PC-3 (cell line): ENCODE measurements around the gene ALDH2. TPM values are rescaled to one million over a fixed set of nuclear protein-coding genes. Genes with fewer than 3 reads are reported as not detected.
A peak's percentile ranks its signal among the peaks of the same experiment; 100 is the strongest.

Experiments
- ATAC-seq: fragments of 200-7000 bp; cut with Tn5 transposase; 2 replicates; pipeline ENCODE4 v1.9.1; 2020; ENCODE audit warnings: mild to moderate bottlenecking, moderate library complexity
- BruUV-seq: library from RNA; stranded (reverse); fragments of 400-500 nt; replicated peaks from 2 replicates; lab custom pipeline; 2021; lab: Mats Ljungman, UMichigan
- CTCF ChIA-PET: fragments of 300-600 bp; sonication (Branson Sonifier 250); formaldehyde crosslinking; loops from one replicate; lab custom pipeline; 2022; ENCODE audit warnings: antibody characterized with exemption; lab: Charles Lee
- POLR2A ChIA-PET: fragments of 300-600 bp; sonication (Branson Sonifier 250); formaldehyde crosslinking; loops from one replicate; lab custom pipeline; 2022; ENCODE audit warnings: antibody characterized with exemption; ENCODE audit not compliant: unreplicated experiment; lab: Charles Lee
- DNase-seq: peaks from one replicate; pipeline ENCODE4 v3.0.0-alpha.2; 2015
- H2AFZ ChIP-seq: fragments of 300-600 bp; sonication (generic); 2 replicates; pipeline ENCODE4 v1.6.0; 2016; ENCODE audit warnings: antibody characterized with exemption, low read length
- H3F3A ChIP-seq: fragments of 300-600 bp; sonication (generic); one replicate; pipeline ENCODE4 v1.6.0; 2017; ENCODE audit warnings: antibody characterized with exemption, low read length, control low read depth, mild to moderate bottlenecking; ENCODE audit not compliant: unreplicated experiment
- H3K27ac ChIP-seq: fragments of 300-600 bp; sonication (generic); 2 replicates; pipeline ENCODE4 v1.5.1; 2016; ENCODE audit warnings: mild to moderate bottlenecking, low read length
- H3K27me3 ChIP-seq: fragments of 300-600 bp; sonication (generic); 2 replicates; pipeline ENCODE4 v1.6.1; 2016; ENCODE audit warnings: low read length, mixed read lengths
- H3K36me3 ChIP-seq: fragments of 300-600 bp; sonication (generic); 2 replicates; pipeline ENCODE4 v1.6.1; 2016; ENCODE audit warnings: low read depth, mixed run types, low read length, mixed read lengths
- H3K4me1 ChIP-seq: fragments of 300-600 bp; sonication (generic); 2 replicates; pipeline ENCODE4 v1.5.1; 2016; ENCODE audit warnings: low read length; ENCODE audit not compliant: insufficient read depth
- H3K4me2 ChIP-seq: fragments of 300-600 bp; sonication (generic); 2 replicates; pipeline ENCODE4 v1.6.0; 2016; ENCODE audit warnings: low read length
- H3K4me3 ChIP-seq: fragments of 300-600 bp; sonication (generic); 2 replicates; pipeline ENCODE4 v1.5.1; 2016; ENCODE audit warnings: mild to moderate bottlenecking, low read length, mixed read lengths
- H3K79me2 ChIP-seq: fragments of 300-600 bp; sonication (generic); 2 replicates; pipeline ENCODE4 v1.6.1; 2017; ENCODE audit warnings: low read length, mixed read lengths
- H3K9ac ChIP-seq: fragments of 300-600 bp; sonication (generic); 2 replicates; pipeline ENCODE4 v1.6.0; 2016; ENCODE audit warnings: mild to moderate bottlenecking, low read length
- H3K9me2 ChIP-seq: fragments of 300-600 bp; sonication (generic); replicated peaks from 2 replicates; pipeline ENCODE4 v1.6.1; 2016; ENCODE audit warnings: mixed run types, low read length, mixed read lengths
- H3K9me3 ChIP-seq: fragments of 300-600 bp; sonication (generic); 2 replicates; pipeline ENCODE4 v1.6.1; 2016; ENCODE audit warnings: low read length, mixed read lengths
- H4K20me1 ChIP-seq: fragments of 300-600 bp; sonication (generic); 2 replicates; pipeline ENCODE4 v1.6.1; 2016; ENCODE audit warnings: low read length, mixed read lengths
- CTCF ChIP-seq: fragments of 300-600 bp; sonication (generic); conservative IDR thresholded peaks from 2 replicates; pipeline ENCODE4 v1.5.1; 2017; ENCODE audit warnings: antibody characterized with exemption, low read depth, mild to moderate bottlenecking, low read length
- EZH2 ChIP-seq: fragments of 300-600 bp; sonication (generic); IDR thresholded peaks from one replicate; pipeline ENCODE4 v1.6.1; 2017; ENCODE audit warnings: antibody characterized with exemption, mild to moderate bottlenecking, low read length; ENCODE audit not compliant: unreplicated experiment
- EZH2phosphoT487 ChIP-seq: fragments of 300-600 bp; sonication (generic); IDR thresholded peaks from 2 replicates; pipeline ENCODE4 v1.6.1; 2018; ENCODE audit warnings: mild to moderate bottlenecking, antibody characterized with exemption, low read length, borderline replicate concordance
- intact Hi-C: fragments of 100-400 bp; cut with micrococcal nuclease; formaldehyde crosslinking; loops from 2 replicates; pipeline ENCODE4 v1.9.0; 2023
- total RNA-seq: library from RNA; depleted of rRNA; stranded (reverse); fragments of >200 nt; gene quantifications from 2 replicates; pipeline ENCODE4 v1.2.3, GENCODE V29; 2014

The ALDH2 gene
- total RNA-seq, 1 experiment from 2014 or later = 2.0 TPM

- Histone ChIP-seq H3K79me2 (no peaks in the 10 kb centered on the region), H4K20me1 (no peaks in the 10 kb centered on the region), H3K9ac (no peak overlapping the region), H2AFZ (no peak overlapping the region), H3K27ac (no peak overlapping the region), H3K9me3 (no peaks in the 10 kb centered on the region), H3K4me1 (no peaks in the 10 kb centered on the region), H3K36me3 (no peaks in the 10 kb centered on the region), H3F3A (no peaks in the 10 kb centered on the region), H3K9me2 (no peaks in the 10 kb centered on the region), H3K27me3 (no peaks in the 10 kb centered on the region), H3K4me2 (no peak overlapping the region), H3K4me3 (no peak overlapping the region)
- TF ChIP-seq CTCF (no peak), EZH2 (no peak), EZH2phosphoT487 (no peak)
- ChIA-PET POLR2A (no interaction called here), CTCF (interaction anchor here (1.0 kb wide), 1 partner anchor 27 kb away, joined by 3 read pairs; no protein-coding TSS in a partner anchor)
- peak; percentile 17 for ATAC-seq
- BruUV-seq = no TSS peak
- intact Hi-C loops = no loop called here
- DNase-seq = peak; percentile 32
These were observed 18.9 kb downstream of the ALDH2 start for GRCh38 chr12:111785651-111786050.

GRCh38 chr12:111788178-111788654 lies 21.5 kb downstream of the ALDH2 start:
- DNase-seq = peak; percentile 42
- CTCF ChIA-PET = no interaction called here
- peak; percentile 57 for ATAC-seq
- Histone ChIP-seq H3K9me2 (no peaks in the 10 kb centered on the region), H3K4me1 (no peaks in the 10 kb centered on the region), H3K9me3 (no peaks in the 10 kb centered on the region), H3K9ac (no peak overlapping the region), H4K20me1 (no peaks in the 10 kb centered on the region), H3K27ac (no peak overlapping the region), H3K27me3 (no peaks in the 10 kb centered on the region), H3K36me3 (no peaks in the 10 kb centered on the region), H3K4me3 (no peak overlapping the region), H3K79me2 (no peaks in the 10 kb centered on the region), H3K4me2 (no peak overlapping the region), H2AFZ (no peak overlapping the region), H3F3A (no peaks in the 10 kb centered on the region)
- TF ChIP-seq EZH2 (no peak), EZH2phosphoT487 (no peak), CTCF (peak; percentile 48)
- BruUV-seq = no TSS peak
- intact Hi-C loops = no loop called here
- POLR2A ChIA-PET = no interaction called here

GRCh38 chr12:111789779-111790178 lies 23.0 kb downstream of the ALDH2 start:
- H3K36me3 ChIP-seq = no peaks in the 10 kb centered on the region
- BruUV-seq = no TSS peak
- no peaks in the 10 kb centered on the region for H3K9me2 ChIP-seq
- H3F3A ChIP-seq = no peaks in the 10 kb centered on the region
- H4K20me1 ChIP-seq = no peaks in the 10 kb centered on the region
- no peak for TF ChIP-seq EZH2phosphoT487
- no peak for TF ChIP-seq CTCF
- no peak for TF ChIP-seq EZH2
- no peak overlapping the region for H3K4me2 ChIP-seq
- H3K79me2 ChIP-seq = no peaks in the 10 kb centered on the region
- DNase-seq = no peak
- H3K27ac ChIP-seq = no peak overlapping the region
- no peak overlapping the region for H3K9ac ChIP-seq
- no peak for ATAC-seq
- no peak overlapping the region for H3K4me3 ChIP-seq
- POLR2A ChIA-PET = no interaction called here
- H3K9me3 ChIP-seq = no peaks in the 10 kb centered on the region
- CTCF ChIA-PET = no interaction called here
- H2AFZ ChIP-seq = no peak overlapping the region
- H3K27me3 ChIP-seq = no peaks in the 10 kb centered on the region
- intact Hi-C loops = no loop called here
- H3K4me1 ChIP-seq = no peaks in the 10 kb centered on the region
